Suprapubic skin (tissue), 4 donors: ENCODE results near the gene UBL3.

Experiments
- POLR2A ChIP-seq, 2 donors: fragments of 450-650 bp; IDR thresholded peaks; one replicate each; pipeline ENCODE4 v1.6.1; 2017; ENCODE audit warnings: antibody characterized with exemption in 2 of 2, mild to moderate bottlenecking in 2 of 2, moderate library complexity in 2 of 2
- POLR2AphosphoS5 ChIP-seq, 3 donors: sonication (generic); formaldehyde crosslinking; IDR thresholded peaks; one replicate each; pipeline ENCODE4 v1.6.1; 2017; ENCODE audit warnings: antibody characterized with exemption in 3 of 3

GRCh38 chr13:29888306-29888705, 37.9 kb upstream of the UBL3 start:
- no peak for TF ChIP-seq POLR2A (IDR thresholded peaks at IDR 0.05)
- TF ChIP-seq POLR2AphosphoS5 (IDR thresholded peaks at IDR 0.05) = no peak
